GM23338 (cell line): ENCODE measurements around the gene EML1. TPM values are rescaled to one million over a fixed set of nuclear protein-coding genes. Genes with fewer than 3 reads are reported as not detected.

ENCODE experiments used
- ATAC-seq: fragments of 200-7000 bp; cut with Tn5 transposase; 3 replicates; pipeline ENCODE4 v1.9.1; 2020
- DNase-seq: peaks from one replicate; pipeline ENCODE4 v3.0.0-alpha.2; 2015; ENCODE audit warnings: low spot score
- H2AFZ ChIP-seq: fragments of 200-600 bp; sonication (generic); 2 replicates; pipeline ENCODE4 v1.8.0; 2016; ENCODE audit warnings: antibody characterized with exemption, mild to moderate bottlenecking, moderate library complexity
- H3F3A ChIP-seq: fragments of 200-600 bp; sonication (generic); replicated peaks from 2 replicates; pipeline ENCODE4 v1.8.0; 2017; ENCODE audit warnings: antibody characterized with exemption, mixed run types, low read depth
- H3K27ac ChIP-seq: fragments of 200-600 bp; sonication (generic); 2 replicates; pipeline ENCODE4 v1.6.1; 2016; ENCODE audit warnings: low read depth
- H3K27me3 ChIP-seq: fragments of 200-600 bp; sonication (generic); 2 replicates; pipeline ENCODE4 v1.8.0; 2016; ENCODE audit warnings: mild to moderate bottlenecking, mixed run types, moderate library complexity; ENCODE audit not compliant: insufficient read depth
- H3K36me3 ChIP-seq: fragments of 200-600 bp; sonication (generic); 2 replicates; pipeline ENCODE4 v1.8.0; 2016; ENCODE audit warnings: mild to moderate bottlenecking; ENCODE audit not compliant: insufficient read depth
- H3K4me1 ChIP-seq: fragments of 200-600 bp; sonication (generic); 2 replicates; pipeline ENCODE4 v1.8.0; 2016; ENCODE audit warnings: mild to moderate bottlenecking, moderate library complexity; ENCODE audit not compliant: insufficient read depth
- H3K4me2 ChIP-seq: fragments of 200-600 bp; sonication (generic); 2 replicates; pipeline ENCODE4 v1.7.1; 2017; ENCODE audit warnings: mixed run types
- H3K4me3 ChIP-seq: fragments of 200-600 bp; sonication (generic); 2 replicates; pipeline ENCODE4 v1.6.1; 2016; ENCODE audit warnings: mixed run types
- H3K79me2 ChIP-seq: fragments of 200-600 bp; sonication (generic); replicated peaks from 2 replicates; pipeline ENCODE4 v1.8.0; 2017; ENCODE audit warnings: mild to moderate bottlenecking; ENCODE audit not compliant: insufficient read depth
- H3K9me2 ChIP-seq: fragments of 200-600 bp; sonication (generic); 2 replicates; pipeline ENCODE4 v1.8.0; 2017; ENCODE audit not compliant: insufficient read depth
- H4K20me1 ChIP-seq: fragments of 200-600 bp; sonication (generic); replicated peaks from 2 replicates; pipeline ENCODE4 v1.8.0; 2017; ENCODE audit warnings: mild to moderate bottlenecking; ENCODE audit not compliant: insufficient read depth
- H3K27ac Mint-ChIP-seq: 2 replicates; pipeline ENCODE4 v1.8.0; 2020; ENCODE audit warnings: inconsistent platforms, mild to moderate bottlenecking, moderate library complexity, mixed read lengths
- H3K27me3 Mint-ChIP-seq: 3 replicates; pipeline ENCODE4 v1.8.0; 2022; ENCODE audit warnings: low read depth, mild to moderate bottlenecking, moderate library complexity, mixed read lengths, inconsistent platforms; ENCODE audit not compliant: insufficient read depth, poor library complexity
- H3K36me3 Mint-ChIP-seq: 3 replicates; pipeline ENCODE4 v1.8.0; 2021; ENCODE audit warnings: low read depth, mild to moderate bottlenecking, inconsistent platforms, moderate library complexity, mixed read lengths
- H3K4me1 Mint-ChIP-seq: 3 replicates; pipeline ENCODE4 v1.8.0; 2020; ENCODE audit warnings: mild to moderate bottlenecking, inconsistent platforms, mixed read lengths
- H3K4me3 Mint-ChIP-seq: 3 replicates; pipeline ENCODE4 v1.8.0; 2021; ENCODE audit warnings: moderate library complexity, mild to moderate bottlenecking, inconsistent platforms, mixed read lengths
- H3K9me3 Mint-ChIP-seq: 3 replicates; pipeline ENCODE4 v1.8.0; 2020; ENCODE audit warnings: moderate library complexity, mild to moderate bottlenecking, inconsistent platforms, mixed read lengths
- CREB1 ChIP-seq: fragments of 250-450 bp; sonication (Bioruptor Pico); IDR thresholded peaks from 2 replicates; pipeline ENCODE4 v1.5.0; 2020; ENCODE audit warnings: low read depth, mild to moderate bottlenecking, moderate library complexity
- EZH2 ChIP-seq: fragments of 200-600 bp; sonication (generic); IDR thresholded peaks from one replicate; pipeline ENCODE4 v1.8.0; 2017; ENCODE audit warnings: antibody characterized with exemption, mild to moderate bottlenecking, low read depth; ENCODE audit not compliant: unreplicated experiment
- EZH2phosphoT487 ChIP-seq: fragments of 200-600 bp; sonication (generic); IDR thresholded peaks from one replicate; pipeline ENCODE4 v1.8.1; 2018; ENCODE audit warnings: antibody characterized with exemption; ENCODE audit not compliant: unreplicated experiment
- JUNB ChIP-seq: IDR thresholded peaks from one replicate; pipeline ENCODE4 v1.6.1; 2016; ENCODE audit warnings: antibody characterized with exemption; ENCODE audit not compliant: unreplicated experiment
- NANOG ChIP-seq: IDR thresholded peaks from 2 replicates; pipeline ENCODE4 v1.6.1; 2016; ENCODE audit warnings: antibody characterized with exemption, borderline replicate concordance
- POLR2AphosphoS5 ChIP-seq: IDR thresholded peaks from 2 replicates; pipeline ENCODE4 v1.6.1; 2016; ENCODE audit warnings: antibody characterized with exemption, low read depth
- STAT1 ChIP-seq: IDR thresholded peaks from one replicate; pipeline ENCODE4 v1.6.1; 2016; ENCODE audit warnings: antibody characterized with exemption; ENCODE audit not compliant: unreplicated experiment
- ZNF114 ChIP-seq: fragments of 250-450 bp; sonication (Bioruptor Pico); IDR thresholded peaks from 2 replicates; pipeline ENCODE4 v1.5.0; 2020; ENCODE audit warnings: mild to moderate bottlenecking, moderate library complexity
- ZNF331 ChIP-seq: fragments of 250-450 bp; sonication (Bioruptor Pico); IDR thresholded peaks from 2 replicates; pipeline ENCODE4 v1.5.0; 2020; ENCODE audit warnings: low read depth, mild to moderate bottlenecking, moderate library complexity
- polyA plus RNA-seq: library from polyadenylated mRNA; unstranded; fragments of >200 nt; fragmentation: Nextera tagmentation; extraction: Ambion mirVana; gene quantifications from 2 replicates; pipeline ENCODE4 v1.2.1, GENCODE V29; 2016
- total RNA-seq: library from RNA; depleted of rRNA; stranded (reverse); fragments of >200 nt; shearing (Covaris generic); gene quantifications from 2 replicates; pipeline ENCODE4 v1.2.3, GENCODE V29; 2014
- TF ChIP-seq, protein P1 (sequence below): IDR thresholded peaks from 2 replicates; pipeline ENCODE4 v1.6.1; 2016; ENCODE audit warnings: antibody characterized with exemption
- TF ChIP-seq, protein P2 (sequence below): fragments of 250-450 bp; sonication (Bioruptor Pico); IDR thresholded peaks from 2 replicates; pipeline ENCODE4 v1.5.0; 2020; ENCODE audit warnings: mild to moderate bottlenecking, moderate library complexity
- TF ChIP-seq, protein P3 (sequence below): IDR thresholded peaks from one replicate; pipeline ENCODE4 v1.6.1; 2018; ENCODE audit warnings: antibody characterized with exemption; ENCODE audit not compliant: unreplicated experiment
- TF ChIP-seq, protein P4 (sequence below), 2 experiments: fragments of 200-600 bp in 1 of 2; sonication (generic) in 1 of 2; conservative IDR thresholded peaks; 2 replicates each; pipeline versions ENCODE4 v1.5.1 to v1.6.1; 2016 to 2017; ENCODE audit warnings: antibody characterized with exemption in 2 of 2, low read depth in 2 of 2, mild to moderate bottlenecking in 2 of 2, moderate library complexity in 1 of 2

Gene EML1
- total and polyA plus RNA-seq, 2 experiments from 2014 or later = 7.0 to 18.1 TPM

DNA sequence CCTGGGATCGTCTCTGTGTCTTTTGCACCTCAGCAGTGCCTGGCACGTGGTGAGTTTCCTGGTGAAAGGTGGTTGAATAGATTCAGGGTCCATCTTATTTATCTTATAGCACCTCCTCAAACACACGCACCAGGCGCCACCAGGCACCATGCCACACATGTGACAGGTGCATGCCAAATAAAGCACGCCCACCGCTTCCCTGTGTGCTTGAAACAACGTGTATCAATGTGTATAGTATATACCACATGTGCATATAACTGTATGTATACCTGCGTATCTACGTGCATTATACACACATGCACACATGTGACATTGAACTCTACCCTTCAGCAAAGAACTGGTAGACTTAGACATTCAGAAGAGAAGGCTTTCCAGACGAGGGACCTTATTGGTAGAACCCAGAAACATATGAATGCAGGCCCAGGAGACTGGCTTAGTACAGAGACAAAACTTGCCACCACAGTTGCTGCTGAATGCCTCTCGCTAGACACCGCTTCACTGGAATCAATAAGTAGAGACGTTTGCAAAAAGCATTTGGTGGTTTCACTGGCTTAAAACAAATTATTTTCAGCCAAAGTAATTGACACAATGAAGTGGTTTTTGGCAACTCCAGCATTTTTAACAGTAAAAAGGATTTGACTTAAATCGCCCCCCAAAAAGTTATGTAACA is 10.0 kb downstream of the EML1 start:
- DNase-seq (no peak), ATAC-seq (no peak)
- no peaks in the 10 kb centered on the region for H3K9me3 Mint-ChIP-seq
- Histone ChIP-seq H4K20me1 (no peaks in the 10 kb centered on the region), H3K36me3 (no peaks in the 10 kb centered on the region), H3K9me2 (no peaks in the 10 kb centered on the region), H3K79me2 (peaks cover 7% of the 10 kb centered on the region), H3F3A (no peaks in the 10 kb centered on the region), H3K27me3 (no peaks in the 10 kb centered on the region), H2AFZ (no peak overlapping the region), H3K27ac (no peak overlapping the region), H3K4me1 (no peaks in the 10 kb centered on the region), H3K4me2 (no peak overlapping the region), H3K4me3 (no peak overlapping the region)
- H3K4me3 Mint-ChIP-seq = no peak overlapping the region
- H3K4me1 Mint-ChIP-seq = peaks cover 18% of the 10 kb centered on the region
- TF ChIP-seq CREB1 (no peak), ZNF114 (CRISPR knock-in tag) (no peak), JUNB (no peak), EZH2 (no peak), STAT1 (no peak), POLR2AphosphoS5 (no peak), ZNF331 (CRISPR knock-in tag) (no peak), EZH2phosphoT487 (no peak), NANOG (no peak)
- TF ChIP-seq, protein P1, sequence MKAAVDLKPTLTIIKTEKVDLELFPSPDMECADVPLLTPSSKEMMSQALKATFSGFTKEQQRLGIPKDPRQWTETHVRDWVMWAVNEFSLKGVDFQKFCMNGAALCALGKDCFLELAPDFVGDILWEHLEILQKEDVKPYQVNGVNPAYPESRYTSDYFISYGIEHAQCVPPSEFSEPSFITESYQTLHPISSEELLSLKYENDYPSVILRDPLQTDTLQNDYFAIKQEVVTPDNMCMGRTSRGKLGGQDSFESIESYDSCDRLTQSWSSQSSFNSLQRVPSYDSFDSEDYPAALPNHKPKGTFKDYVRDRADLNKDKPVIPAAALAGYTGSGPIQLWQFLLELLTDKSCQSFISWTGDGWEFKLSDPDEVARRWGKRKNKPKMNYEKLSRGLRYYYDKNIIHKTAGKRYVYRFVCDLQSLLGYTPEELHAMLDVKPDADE = no peak
- TF ChIP-seq, protein P2, sequence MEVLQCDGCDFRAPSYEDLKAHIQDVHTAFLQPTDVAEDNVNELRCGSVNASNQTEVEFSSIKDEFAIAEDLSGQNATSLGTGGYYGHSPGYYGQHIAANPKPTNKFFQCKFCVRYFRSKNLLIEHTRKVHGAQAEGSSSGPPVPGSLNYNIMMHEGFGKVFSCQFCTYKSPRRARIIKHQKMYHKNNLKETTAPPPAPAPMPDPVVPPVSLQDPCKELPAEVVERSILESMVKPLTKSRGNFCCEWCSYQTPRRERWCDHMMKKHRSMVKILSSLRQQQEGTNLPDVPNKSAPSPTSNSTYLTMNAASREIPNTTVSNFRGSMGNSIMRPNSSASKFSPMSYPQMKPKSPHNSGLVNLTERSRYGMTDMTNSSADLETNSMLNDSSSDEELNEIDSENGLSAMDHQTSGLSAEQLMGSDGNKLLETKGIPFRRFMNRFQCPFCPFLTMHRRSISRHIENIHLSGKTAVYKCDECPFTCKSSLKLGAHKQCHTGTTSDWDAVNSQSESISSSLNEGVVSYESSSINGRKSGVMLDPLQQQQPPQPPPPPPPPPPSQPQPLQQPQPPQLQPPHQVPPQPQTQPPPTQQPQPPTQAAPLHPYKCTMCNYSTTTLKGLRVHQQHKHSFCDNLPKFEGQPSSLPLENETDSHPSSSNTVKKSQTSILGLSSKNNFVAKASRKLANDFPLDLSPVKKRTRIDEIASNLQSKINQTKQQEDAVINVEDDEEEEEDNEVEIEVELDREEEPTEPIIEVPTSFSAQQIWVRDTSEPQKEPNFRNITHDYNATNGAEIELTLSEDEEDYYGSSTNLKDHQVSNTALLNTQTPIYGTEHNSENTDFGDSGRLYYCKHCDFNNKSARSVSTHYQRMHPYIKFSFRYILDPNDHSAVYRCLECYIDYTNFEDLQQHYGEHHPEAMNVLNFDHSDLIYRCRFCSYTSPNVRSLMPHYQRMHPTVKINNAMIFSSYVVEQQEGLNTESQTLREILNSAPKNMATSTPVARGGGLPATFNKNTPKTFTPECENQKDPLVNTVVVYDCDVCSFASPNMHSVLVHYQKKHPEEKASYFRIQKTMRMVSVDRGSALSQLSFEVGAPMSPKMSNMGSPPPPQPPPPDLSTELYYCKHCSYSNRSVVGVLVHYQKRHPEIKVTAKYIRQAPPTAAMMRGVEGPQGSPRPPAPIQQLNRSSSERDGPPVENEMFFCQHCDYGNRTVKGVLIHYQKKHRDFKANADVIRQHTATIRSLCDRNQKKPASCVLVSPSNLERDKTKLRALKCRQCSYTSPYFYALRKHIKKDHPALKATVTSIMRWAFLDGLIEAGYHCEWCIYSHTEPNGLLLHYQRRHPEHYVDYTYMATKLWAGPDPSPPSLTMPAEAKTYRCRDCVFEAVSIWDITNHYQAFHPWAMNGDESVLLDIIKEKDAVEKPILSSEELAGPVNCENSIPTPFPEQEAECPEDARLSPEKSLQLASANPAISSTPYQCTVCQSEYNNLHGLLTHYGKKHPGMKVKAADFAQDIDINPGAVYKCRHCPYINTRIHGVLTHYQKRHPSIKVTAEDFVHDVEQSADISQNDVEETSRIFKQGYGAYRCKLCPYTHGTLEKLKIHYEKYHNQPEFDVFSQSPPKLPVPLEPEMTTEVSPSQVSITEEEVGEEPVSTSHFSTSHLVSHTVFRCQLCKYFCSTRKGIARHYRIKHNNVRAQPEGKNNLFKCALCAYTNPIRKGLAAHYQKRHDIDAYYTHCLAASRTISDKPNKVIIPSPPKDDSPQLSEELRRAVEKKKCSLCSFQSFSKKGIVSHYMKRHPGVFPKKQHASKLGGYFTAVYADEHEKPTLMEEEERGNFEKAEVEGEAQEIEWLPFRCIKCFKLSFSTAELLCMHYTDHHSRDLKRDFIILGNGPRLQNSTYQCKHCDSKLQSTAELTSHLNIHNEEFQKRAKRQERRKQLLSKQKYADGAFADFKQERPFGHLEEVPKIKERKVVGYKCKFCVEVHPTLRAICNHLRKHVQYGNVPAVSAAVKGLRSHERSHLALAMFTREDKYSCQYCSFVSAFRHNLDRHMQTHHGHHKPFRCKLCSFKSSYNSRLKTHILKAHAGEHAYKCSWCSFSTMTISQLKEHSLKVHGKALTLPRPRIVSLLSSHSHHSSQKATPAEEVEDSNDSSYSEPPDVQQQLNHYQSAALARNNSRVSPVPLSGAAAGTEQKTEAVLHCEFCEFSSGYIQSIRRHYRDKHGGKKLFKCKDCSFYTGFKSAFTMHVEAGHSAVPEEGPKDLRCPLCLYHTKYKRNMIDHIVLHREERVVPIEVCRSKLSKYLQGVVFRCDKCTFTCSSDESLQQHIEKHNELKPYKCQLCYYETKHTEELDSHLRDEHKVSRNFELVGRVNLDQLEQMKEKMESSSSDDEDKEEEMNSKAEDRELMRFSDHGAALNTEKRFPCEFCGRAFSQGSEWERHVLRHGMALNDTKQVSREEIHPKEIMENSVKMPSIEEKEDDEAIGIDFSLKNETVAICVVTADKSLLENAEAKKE (CRISPR knock-in tag) = no peak
- TF ChIP-seq, protein P3, sequence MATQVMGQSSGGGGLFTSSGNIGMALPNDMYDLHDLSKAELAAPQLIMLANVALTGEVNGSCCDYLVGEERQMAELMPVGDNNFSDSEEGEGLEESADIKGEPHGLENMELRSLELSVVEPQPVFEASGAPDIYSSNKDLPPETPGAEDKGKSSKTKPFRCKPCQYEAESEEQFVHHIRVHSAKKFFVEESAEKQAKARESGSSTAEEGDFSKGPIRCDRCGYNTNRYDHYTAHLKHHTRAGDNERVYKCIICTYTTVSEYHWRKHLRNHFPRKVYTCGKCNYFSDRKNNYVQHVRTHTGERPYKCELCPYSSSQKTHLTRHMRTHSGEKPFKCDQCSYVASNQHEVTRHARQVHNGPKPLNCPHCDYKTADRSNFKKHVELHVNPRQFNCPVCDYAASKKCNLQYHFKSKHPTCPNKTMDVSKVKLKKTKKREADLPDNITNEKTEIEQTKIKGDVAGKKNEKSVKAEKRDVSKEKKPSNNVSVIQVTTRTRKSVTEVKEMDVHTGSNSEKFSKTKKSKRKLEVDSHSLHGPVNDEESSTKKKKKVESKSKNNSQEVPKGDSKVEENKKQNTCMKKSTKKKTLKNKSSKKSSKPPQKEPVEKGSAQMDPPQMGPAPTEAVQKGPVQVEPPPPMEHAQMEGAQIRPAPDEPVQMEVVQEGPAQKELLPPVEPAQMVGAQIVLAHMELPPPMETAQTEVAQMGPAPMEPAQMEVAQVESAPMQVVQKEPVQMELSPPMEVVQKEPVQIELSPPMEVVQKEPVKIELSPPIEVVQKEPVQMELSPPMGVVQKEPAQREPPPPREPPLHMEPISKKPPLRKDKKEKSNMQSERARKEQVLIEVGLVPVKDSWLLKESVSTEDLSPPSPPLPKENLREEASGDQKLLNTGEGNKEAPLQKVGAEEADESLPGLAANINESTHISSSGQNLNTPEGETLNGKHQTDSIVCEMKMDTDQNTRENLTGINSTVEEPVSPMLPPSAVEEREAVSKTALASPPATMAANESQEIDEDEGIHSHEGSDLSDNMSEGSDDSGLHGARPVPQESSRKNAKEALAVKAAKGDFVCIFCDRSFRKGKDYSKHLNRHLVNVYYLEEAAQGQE = no peak
- TF ChIP-seq, protein P4, sequence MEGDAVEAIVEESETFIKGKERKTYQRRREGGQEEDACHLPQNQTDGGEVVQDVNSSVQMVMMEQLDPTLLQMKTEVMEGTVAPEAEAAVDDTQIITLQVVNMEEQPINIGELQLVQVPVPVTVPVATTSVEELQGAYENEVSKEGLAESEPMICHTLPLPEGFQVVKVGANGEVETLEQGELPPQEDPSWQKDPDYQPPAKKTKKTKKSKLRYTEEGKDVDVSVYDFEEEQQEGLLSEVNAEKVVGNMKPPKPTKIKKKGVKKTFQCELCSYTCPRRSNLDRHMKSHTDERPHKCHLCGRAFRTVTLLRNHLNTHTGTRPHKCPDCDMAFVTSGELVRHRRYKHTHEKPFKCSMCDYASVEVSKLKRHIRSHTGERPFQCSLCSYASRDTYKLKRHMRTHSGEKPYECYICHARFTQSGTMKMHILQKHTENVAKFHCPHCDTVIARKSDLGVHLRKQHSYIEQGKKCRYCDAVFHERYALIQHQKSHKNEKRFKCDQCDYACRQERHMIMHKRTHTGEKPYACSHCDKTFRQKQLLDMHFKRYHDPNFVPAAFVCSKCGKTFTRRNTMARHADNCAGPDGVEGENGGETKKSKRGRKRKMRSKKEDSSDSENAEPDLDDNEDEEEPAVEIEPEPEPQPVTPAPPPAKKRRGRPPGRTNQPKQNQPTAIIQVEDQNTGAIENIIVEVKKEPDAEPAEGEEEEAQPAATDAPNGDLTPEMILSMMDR (conservative IDR thresholded peaks at IDR 0.05; ENCODE audit: low read depth in 2 of 2) = no peak
- H3K36me3 Mint-ChIP-seq = no peaks in the 10 kb centered on the region
- no peak overlapping the region for H3K27ac Mint-ChIP-seq
- H3K27me3 Mint-ChIP-seq = peaks cover 7% of the 10 kb centered on the region
